Neural progenitor cell (in vitro differentiated cells): Measurements from ENCODE around the gene PARVG. TPM values are rescaled to one million over a fixed set of nuclear protein-coding genes. Genes with fewer than 3 reads are reported as not detected.

Experiments
- DNase-seq: peaks from one replicate; pipeline ENCODE4 v3.0.0-alpha.2; 2016; ENCODE audit warnings: low spot score
- H2AFZ ChIP-seq: fragments of 200-600 bp; sonication (generic); replicated peaks from 2 replicates; pipeline ENCODE4 v1.6.1; 2016; ENCODE audit warnings: antibody characterized with exemption
- H3F3A ChIP-seq: fragments of 200-600 bp; sonication (generic); 2 replicates; pipeline ENCODE4 v1.6.1; 2016; ENCODE audit warnings: antibody characterized with exemption, low read depth
- H3K27ac ChIP-seq: fragments of 200-600 bp; sonication (generic); 2 replicates; pipeline ENCODE4 v1.5.1; 2016; ENCODE audit warnings: mild to moderate bottlenecking
- H3K27me3 ChIP-seq: fragments of 200-600 bp; sonication (generic); 2 replicates; pipeline ENCODE4 v1.6.1; 2016; ENCODE audit warnings: mild to moderate bottlenecking, moderate library complexity
- H3K36me3 ChIP-seq: fragments of 200-600 bp; sonication (generic); 2 replicates; pipeline ENCODE4 v1.5.1; 2016
- H3K4me1 ChIP-seq: fragments of 200-600 bp; sonication (generic); 2 replicates; pipeline ENCODE4 v1.6.1; 2016; ENCODE audit warnings: mixed run types
- H3K4me2 ChIP-seq: fragments of 200-600 bp; sonication (generic); 2 replicates; pipeline ENCODE4 v1.6.1; 2016
- H3K4me3 ChIP-seq: fragments of 200-600 bp; sonication (generic); 2 replicates; pipeline ENCODE4 v1.5.1; 2016
- H3K79me2 ChIP-seq: fragments of 200-600 bp; sonication (generic); 2 replicates; pipeline ENCODE4 v1.6.1; 2016; ENCODE audit warnings: low read depth
- H3K9ac ChIP-seq: fragments of 200-600 bp; sonication (generic); 2 replicates; pipeline ENCODE4 v1.6.1; 2016
- H3K9me3 ChIP-seq: fragments of 200-600 bp; sonication (generic); 2 replicates; pipeline ENCODE4 v1.5.1; 2016; ENCODE audit warnings: low read depth
- H4K20me1 ChIP-seq: fragments of 200-600 bp; sonication (generic); 2 replicates; pipeline ENCODE4 v1.6.1; 2016; ENCODE audit warnings: low read depth
- H3K27ac Mint-ChIP-seq: 3 replicates; pipeline ENCODE4 v1.8.0; 2021; ENCODE audit warnings: mixed read lengths
- H3K27me3 Mint-ChIP-seq: 2 replicates; pipeline ENCODE4 v1.8.0; 2022; ENCODE audit warnings: low read depth, mild to moderate bottlenecking, inconsistent platforms, moderate library complexity, mixed read lengths; ENCODE audit not compliant: insufficient read depth
- H3K36me3 Mint-ChIP-seq: 3 replicates; pipeline ENCODE4 v1.8.0; 2021; ENCODE audit warnings: mixed read lengths
- H3K4me1 Mint-ChIP-seq: 3 replicates; pipeline ENCODE4 v1.8.0; 2021; ENCODE audit warnings: mixed read lengths
- H3K4me3 Mint-ChIP-seq: 3 replicates; pipeline ENCODE4 v1.8.0; 2021; ENCODE audit warnings: mild to moderate bottlenecking, moderate library complexity, mixed read lengths
- H3K9me3 Mint-ChIP-seq: 3 replicates; pipeline ENCODE4 v1.8.0; 2020; ENCODE audit warnings: mixed read lengths
- EZH2 ChIP-seq: fragments of 200-600 bp; sonication (generic); IDR thresholded peaks from 2 replicates; pipeline ENCODE4 v1.6.1; 2017; ENCODE audit warnings: antibody characterized with exemption, mild to moderate bottlenecking, moderate library complexity
- EZH2phosphoT487 ChIP-seq: fragments of 200-600 bp; sonication (generic); IDR thresholded peaks from 2 replicates; pipeline ENCODE4 v1.6.1; 2017; ENCODE audit warnings: antibody characterized with exemption
- total RNA-seq: library from RNA; depleted of rRNA; stranded (reverse); fragments of >200 nt; gene quantifications from 2 replicates; pipeline ENCODE4 v1.2.3, GENCODE V29; 2015; ENCODE audit warnings: low replicate concordance
- TF ChIP-seq, protein P1 (sequence below): fragments of 200-600 bp; sonication (generic); IDR thresholded peaks from 2 replicates; pipeline ENCODE4 v1.5.1; 2017; ENCODE audit warnings: antibody characterized with exemption, mild to moderate bottlenecking

Gene PARVG
- total RNA-seq, 1 donor from 2014 or later, result not detected

- no peak overlapping the region for H3K9ac ChIP-seq
- no peaks in the 10 kb centered on the region for H3K9me3 ChIP-seq
- no peaks in the 10 kb centered on the region for H3K27me3 ChIP-seq
- H3K79me2 ChIP-seq, result no peaks in the 10 kb centered on the region
- no peaks in the 10 kb centered on the region for H4K20me1 ChIP-seq
- H3K27ac ChIP-seq, result no peak overlapping the region
- TF ChIP-seq, protein P1, sequence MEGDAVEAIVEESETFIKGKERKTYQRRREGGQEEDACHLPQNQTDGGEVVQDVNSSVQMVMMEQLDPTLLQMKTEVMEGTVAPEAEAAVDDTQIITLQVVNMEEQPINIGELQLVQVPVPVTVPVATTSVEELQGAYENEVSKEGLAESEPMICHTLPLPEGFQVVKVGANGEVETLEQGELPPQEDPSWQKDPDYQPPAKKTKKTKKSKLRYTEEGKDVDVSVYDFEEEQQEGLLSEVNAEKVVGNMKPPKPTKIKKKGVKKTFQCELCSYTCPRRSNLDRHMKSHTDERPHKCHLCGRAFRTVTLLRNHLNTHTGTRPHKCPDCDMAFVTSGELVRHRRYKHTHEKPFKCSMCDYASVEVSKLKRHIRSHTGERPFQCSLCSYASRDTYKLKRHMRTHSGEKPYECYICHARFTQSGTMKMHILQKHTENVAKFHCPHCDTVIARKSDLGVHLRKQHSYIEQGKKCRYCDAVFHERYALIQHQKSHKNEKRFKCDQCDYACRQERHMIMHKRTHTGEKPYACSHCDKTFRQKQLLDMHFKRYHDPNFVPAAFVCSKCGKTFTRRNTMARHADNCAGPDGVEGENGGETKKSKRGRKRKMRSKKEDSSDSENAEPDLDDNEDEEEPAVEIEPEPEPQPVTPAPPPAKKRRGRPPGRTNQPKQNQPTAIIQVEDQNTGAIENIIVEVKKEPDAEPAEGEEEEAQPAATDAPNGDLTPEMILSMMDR, result no peak
- TF ChIP-seq EZH2phosphoT487, result no peak
- TF ChIP-seq EZH2, result no peak
- H3K4me3 ChIP-seq, result no peak overlapping the region
- no peaks in the 10 kb centered on the region for H3F3A ChIP-seq
- Mint-ChIP-seq H3K4me1 (peaks cover 8% of the 10 kb centered on the region), H3K27ac (no peak overlapping the region), H3K4me3 (no peak overlapping the region), H3K9me3 (no peaks in the 10 kb centered on the region), H3K36me3 (no peaks in the 10 kb centered on the region), H3K27me3 (peaks cover 12% of the 10 kb centered on the region)
- DNase-seq, result no peak
- peaks cover 16% of the 10 kb centered on the region for H3K4me1 ChIP-seq
- H3K4me2 ChIP-seq, result no peak overlapping the region
- no peak overlapping the region for H2AFZ ChIP-seq
- no peaks in the 10 kb centered on the region for H3K36me3 ChIP-seq
These were observed 16.5 kb downstream of the PARVG start for GRCh38 chr22:44197271-44197670.

- Histone ChIP-seq H3K27me3 (no peaks in the 10 kb centered on the region), H3K4me1 (peaks cover 16% of the 10 kb centered on the region), H3K79me2 (no peaks in the 10 kb centered on the region), H3K9me3 (no peaks in the 10 kb centered on the region), H3K4me3 (no peak overlapping the region), H3K4me2 (no peak overlapping the region), H3F3A (no peaks in the 10 kb centered on the region), H4K20me1 (no peaks in the 10 kb centered on the region), H3K9ac (no peak overlapping the region), H3K27ac (no peak overlapping the region), H2AFZ (no peak overlapping the region), H3K36me3 (no peaks in the 10 kb centered on the region)
- Mint-ChIP-seq H3K4me1 (peaks cover 8% of the 10 kb centered on the region), H3K4me3 (no peak overlapping the region), H3K9me3 (no peaks in the 10 kb centered on the region), H3K27me3 (peaks cover 9% of the 10 kb centered on the region), H3K27ac (no peak overlapping the region), H3K36me3 (no peaks in the 10 kb centered on the region)
- no peak for DNase-seq
- TF ChIP-seq EZH2 (no peak), EZH2phosphoT487 (no peak)
- TF ChIP-seq, protein P1, result no peak
These were observed 18.4 kb downstream of the PARVG start for GRCh38 chr22:44199164-44199563.

GRCh38 chr22:44199866-44200265 lies 19.1 kb downstream of the PARVG start:
- peaks cover 7% of the 10 kb centered on the region for H3K27me3 Mint-ChIP-seq
- no peak overlapping the region for H3K27ac Mint-ChIP-seq
- DNase-seq, result no peak
- Histone ChIP-seq H3K36me3 (no peaks in the 10 kb centered on the region), H3K4me3 (no peak overlapping the region), H2AFZ (no peak overlapping the region), H3K9ac (no peak overlapping the region), H3K4me1 (peaks cover 16% of the 10 kb centered on the region), H3K27ac (no peak overlapping the region), H3K79me2 (no peaks in the 10 kb centered on the region), H3K27me3 (no peaks in the 10 kb centered on the region), H4K20me1 (no peaks in the 10 kb centered on the region), H3K9me3 (no peaks in the 10 kb centered on the region), H3F3A (no peaks in the 10 kb centered on the region), H3K4me2 (no peak overlapping the region)
- H3K36me3 Mint-ChIP-seq, result no peaks in the 10 kb centered on the region
- H3K4me3 Mint-ChIP-seq, result no peak overlapping the region
- TF ChIP-seq, protein P1, result no peak
- TF ChIP-seq EZH2 (no peak), EZH2phosphoT487 (no peak)
- H3K4me1 Mint-ChIP-seq, result peaks cover 8% of the 10 kb centered on the region
- no peaks in the 10 kb centered on the region for H3K9me3 Mint-ChIP-seq
